A673 (cell line): ENCODE data around the gene DLL1. TPM values are rescaled to one million over a fixed set of nuclear protein-coding genes. Genes with fewer than 3 reads are reported as not detected.

ENCODE experiments used
- BruUV-seq: library from RNA; stranded (reverse); fragments of 400-500 nt; replicated peaks from 2 replicates; lab custom pipeline; 2021; lab: Mats Ljungman, UMichigan
- CTCF ChIA-PET: fragments of 300-600 bp; sonication (Branson Sonifier 250); formaldehyde crosslinking; loops from one replicate; lab custom pipeline; 2022; ENCODE audit warnings: antibody characterized with exemption; lab: Charles Lee
- POLR2A ChIA-PET: fragments of 300-600 bp; sonication (Branson Sonifier 250); formaldehyde crosslinking; loops from one replicate; lab custom pipeline; 2022; ENCODE audit warnings: antibody characterized with exemption; ENCODE audit not compliant: low non-redundant PET; lab: Charles Lee
- DNase-seq: peaks from one replicate; pipeline ENCODE4 v3.0.0-alpha.2; 2015; ENCODE audit warnings: low spot score
- H3K27ac ChIP-seq: fragments of 200-600 bp; sonication (generic); 2 replicates; pipeline ENCODE4 v1.5.1; 2016; ENCODE audit warnings: mixed run types, low read depth, mild to moderate bottlenecking, mixed read lengths, antibody characterized with exemption, low read length; ENCODE audit not compliant: poor library complexity, severe bottlenecking
- H3K27me3 ChIP-seq: fragments of 200-600 bp; sonication (generic); replicated peaks from 2 replicates; pipeline ENCODE4 v1.6.1; 2017; ENCODE audit warnings: mixed run types, low read depth, mild to moderate bottlenecking, mixed read lengths, antibody characterized with exemption, low read length; ENCODE audit not compliant: insufficient read depth, poor library complexity
- H3K36me3 ChIP-seq: fragments of 200-600 bp; sonication (generic); 2 replicates; pipeline ENCODE4 v1.6.1; 2016; ENCODE audit warnings: mixed run types, mild to moderate bottlenecking, mixed read lengths, antibody characterized with exemption, low read length; ENCODE audit not compliant: insufficient read depth, poor library complexity, severe bottlenecking
- H3K4me1 ChIP-seq: fragments of 200-600 bp; sonication (generic); 2 replicates; pipeline ENCODE4 v1.6.1; 2017; ENCODE audit warnings: mixed run types, mild to moderate bottlenecking, mixed read lengths, antibody characterized with exemption, low read length; ENCODE audit not compliant: insufficient read depth, poor library complexity, severe bottlenecking
- H3K4me3 ChIP-seq: fragments of 200-600 bp; sonication (generic); 2 replicates; pipeline ENCODE4 v1.5.1; 2016; ENCODE audit warnings: low read depth, mixed run types, mild to moderate bottlenecking, mixed read lengths, low read length; ENCODE audit not compliant: poor library complexity, severe bottlenecking
- H3K9me3 ChIP-seq: fragments of 200-600 bp; sonication (generic); 2 replicates; pipeline ENCODE4 v1.6.1; 2016; ENCODE audit warnings: mixed run types, low read depth, mild to moderate bottlenecking, mixed read lengths, antibody characterized with exemption, low read length; ENCODE audit not compliant: poor library complexity, severe bottlenecking
- EZH2 ChIP-seq: fragments of 200-600 bp; sonication (generic); IDR thresholded peaks from 2 replicates; pipeline ENCODE4 v1.6.1; 2017; ENCODE audit warnings: borderline replicate concordance, low read depth, mild to moderate bottlenecking, mixed read lengths, antibody characterized with exemption, low read length; ENCODE audit not compliant: poor library complexity, severe bottlenecking
- intact Hi-C: fragments of 100-400 bp; cut with micrococcal nuclease; formaldehyde crosslinking; loops from one replicate; pipeline ENCODE4 v1.10.0; 2022; ENCODE audit not compliant: unreplicated experiment
- total RNA-seq: library from RNA; stranded (reverse); gene quantifications from 2 replicates; pipeline ENCODE4 v1.2.3, GENCODE V29; 2021
- TF ChIP-seq, protein P1 (sequence below): fragments of 300-800, 200-600 bp; sonication (generic); conservative IDR thresholded peaks from 2 replicates; pipeline ENCODE4 v1.5.1; 2017; ENCODE audit warnings: low read depth, mild to moderate bottlenecking, antibody characterized with exemption, low read length, moderate library complexity, mixed read lengths

DLL1 gene
- total RNA-seq, 1 experiment from 2014 or later = 1.2 TPM

DNA sequence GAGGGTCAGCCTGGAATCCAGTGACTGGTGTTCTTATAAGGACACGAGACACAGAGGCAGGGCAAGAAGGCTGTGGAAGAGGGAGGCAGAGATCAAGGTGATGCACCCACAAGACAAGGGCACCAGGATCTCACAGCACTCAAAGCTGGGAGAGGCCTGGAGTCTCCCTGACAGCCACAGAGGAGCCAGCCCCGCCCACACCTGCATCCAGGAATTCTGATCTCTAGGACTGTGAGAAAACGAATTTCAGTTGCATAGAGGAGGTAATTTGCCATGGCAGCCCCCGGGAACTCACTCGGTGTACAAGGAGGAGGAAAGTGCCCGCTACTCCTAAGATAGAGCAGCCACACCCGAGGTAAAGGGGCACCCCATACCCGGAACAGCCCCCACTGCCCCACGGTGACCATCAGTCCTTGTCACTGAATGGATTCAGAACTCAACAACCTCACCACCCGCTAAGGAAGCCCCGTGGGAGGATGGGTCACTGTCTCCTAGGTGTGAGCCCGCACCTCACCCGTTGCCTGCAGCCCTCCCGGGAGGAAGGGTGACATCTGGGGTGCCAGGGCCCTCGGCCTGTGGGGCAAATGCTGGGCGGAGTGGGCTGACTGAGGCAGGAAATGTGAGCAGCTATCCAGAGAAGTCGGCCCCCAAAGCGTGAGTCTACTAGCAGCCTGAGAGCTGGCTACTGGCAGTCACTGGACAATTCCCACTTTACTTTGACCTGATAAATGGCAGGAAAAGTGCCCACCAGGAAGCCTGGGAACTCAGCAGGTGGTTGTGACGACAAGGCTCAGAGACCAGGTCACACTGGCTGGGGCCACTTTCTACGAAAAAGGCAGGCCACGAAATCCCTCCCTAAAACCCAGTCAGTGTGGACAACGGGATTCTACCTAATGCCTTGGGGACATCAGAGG, 22.4 kb downstream of the DLL1 start:
- TF ChIP-seq, protein P1, sequence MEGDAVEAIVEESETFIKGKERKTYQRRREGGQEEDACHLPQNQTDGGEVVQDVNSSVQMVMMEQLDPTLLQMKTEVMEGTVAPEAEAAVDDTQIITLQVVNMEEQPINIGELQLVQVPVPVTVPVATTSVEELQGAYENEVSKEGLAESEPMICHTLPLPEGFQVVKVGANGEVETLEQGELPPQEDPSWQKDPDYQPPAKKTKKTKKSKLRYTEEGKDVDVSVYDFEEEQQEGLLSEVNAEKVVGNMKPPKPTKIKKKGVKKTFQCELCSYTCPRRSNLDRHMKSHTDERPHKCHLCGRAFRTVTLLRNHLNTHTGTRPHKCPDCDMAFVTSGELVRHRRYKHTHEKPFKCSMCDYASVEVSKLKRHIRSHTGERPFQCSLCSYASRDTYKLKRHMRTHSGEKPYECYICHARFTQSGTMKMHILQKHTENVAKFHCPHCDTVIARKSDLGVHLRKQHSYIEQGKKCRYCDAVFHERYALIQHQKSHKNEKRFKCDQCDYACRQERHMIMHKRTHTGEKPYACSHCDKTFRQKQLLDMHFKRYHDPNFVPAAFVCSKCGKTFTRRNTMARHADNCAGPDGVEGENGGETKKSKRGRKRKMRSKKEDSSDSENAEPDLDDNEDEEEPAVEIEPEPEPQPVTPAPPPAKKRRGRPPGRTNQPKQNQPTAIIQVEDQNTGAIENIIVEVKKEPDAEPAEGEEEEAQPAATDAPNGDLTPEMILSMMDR = no peak
- no peak for TF ChIP-seq EZH2
- Histone ChIP-seq H3K4me3 (no peak overlapping the region), H3K4me1 (no peaks in the 10 kb centered on the region), H3K9me3 (no peaks in the 10 kb centered on the region), H3K27ac (no peak overlapping the region), H3K27me3 (no peaks in the 10 kb centered on the region), H3K36me3 (no peaks in the 10 kb centered on the region)
- intact Hi-C loops = no loop called here
- ChIA-PET POLR2A (no interaction called here), CTCF (no interaction called here)
- no peak for DNase-seq
- BruUV-seq = no TSS peak

- intact Hi-C loops = no loop called here
- Histone ChIP-seq H3K4me1 (no peaks in the 10 kb centered on the region), H3K27me3 (no peaks in the 10 kb centered on the region), H3K36me3 (no peaks in the 10 kb centered on the region), H3K27ac (no peak overlapping the region), H3K4me3 (no peak overlapping the region), H3K9me3 (no peaks in the 10 kb centered on the region)
- CTCF ChIA-PET = no interaction called here
- POLR2A ChIA-PET = no interaction called here
- TF ChIP-seq, protein P1 = no peak
- no peak for TF ChIP-seq EZH2
- DNase-seq = no peak
- no TSS peak for BruUV-seq
Observed at GRCh38 chr6:170267688-170268087, 23.2 kb downstream of the DLL1 start.

DNA sequence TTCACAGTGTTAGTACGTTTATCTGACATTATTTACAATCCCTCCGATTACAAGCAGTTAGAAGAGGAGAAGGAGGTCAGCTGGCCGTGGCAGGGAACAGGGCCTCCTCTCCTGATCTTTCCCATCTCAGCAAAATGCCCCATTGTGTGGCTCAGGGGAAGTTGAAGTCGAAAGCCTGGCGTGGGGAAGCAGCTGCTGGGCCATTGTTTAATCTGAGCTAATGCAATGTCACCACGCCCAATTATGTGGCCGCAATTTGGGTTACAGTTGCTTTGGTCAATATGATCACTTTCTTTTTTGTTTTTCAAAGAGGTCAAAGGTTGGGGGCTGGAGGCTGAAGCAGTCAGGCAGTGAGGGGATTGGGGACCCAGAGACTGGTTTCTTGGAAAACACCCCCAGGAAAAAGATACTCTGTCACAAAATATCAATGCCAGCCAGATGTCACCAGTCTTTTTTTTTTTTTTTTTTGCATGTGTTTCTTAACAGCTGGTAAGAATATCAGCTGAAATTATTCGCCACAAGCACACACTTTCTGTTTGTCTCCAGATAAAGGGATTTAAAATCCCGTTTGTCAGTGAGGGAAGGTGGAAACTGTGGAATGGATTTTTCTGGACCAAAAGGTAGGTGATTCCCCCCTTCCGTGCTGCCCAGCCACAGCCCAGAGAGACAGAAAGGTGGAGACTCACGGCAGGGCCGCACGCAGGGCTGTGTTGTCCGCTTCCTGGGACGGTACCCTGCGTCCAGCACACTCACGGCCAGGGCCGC, 24.6 kb downstream of the DLL1 start:
- BruUV-seq = no TSS peak
- Histone ChIP-seq H3K9me3 (no peaks in the 10 kb centered on the region), H3K4me3 (no peak overlapping the region), H3K27me3 (no peaks in the 10 kb centered on the region), H3K36me3 (no peaks in the 10 kb centered on the region), H3K27ac (no peak overlapping the region), H3K4me1 (no peaks in the 10 kb centered on the region)
- intact Hi-C loops = no loop called here
- TF ChIP-seq, protein P1 = no peak
- TF ChIP-seq EZH2 = no peak
- DNase-seq = no peak
- CTCF ChIA-PET = no interaction called here
- POLR2A ChIA-PET = no interaction called here
